GM23338 (cell line): ENCODE measurements around the gene ATP2A3. TPM values are rescaled to one million over a fixed set of nuclear protein-coding genes. Genes with fewer than 3 reads are reported as not detected.

ENCODE experiments used
- ATAC-seq: fragments of 200-7000 bp; cut with Tn5 transposase; 3 replicates; pipeline ENCODE4 v1.9.1; 2020
- DNase-seq: peaks from one replicate; pipeline ENCODE4 v3.0.0-alpha.2; 2015; ENCODE audit warnings: low spot score
- H2AFZ ChIP-seq: fragments of 200-600 bp; sonication (generic); 2 replicates; pipeline ENCODE4 v1.8.0; 2016; ENCODE audit warnings: antibody characterized with exemption, mild to moderate bottlenecking, moderate library complexity
- H3F3A ChIP-seq: fragments of 200-600 bp; sonication (generic); replicated peaks from 2 replicates; pipeline ENCODE4 v1.8.0; 2017; ENCODE audit warnings: antibody characterized with exemption, mixed run types, low read depth
- H3K27ac ChIP-seq: fragments of 200-600 bp; sonication (generic); 2 replicates; pipeline ENCODE4 v1.6.1; 2016; ENCODE audit warnings: low read depth
- H3K27me3 ChIP-seq: fragments of 200-600 bp; sonication (generic); 2 replicates; pipeline ENCODE4 v1.8.0; 2016; ENCODE audit warnings: mild to moderate bottlenecking, mixed run types, moderate library complexity; ENCODE audit not compliant: insufficient read depth
- H3K36me3 ChIP-seq: fragments of 200-600 bp; sonication (generic); 2 replicates; pipeline ENCODE4 v1.8.0; 2016; ENCODE audit warnings: mild to moderate bottlenecking; ENCODE audit not compliant: insufficient read depth
- H3K4me1 ChIP-seq: fragments of 200-600 bp; sonication (generic); 2 replicates; pipeline ENCODE4 v1.8.0; 2016; ENCODE audit warnings: mild to moderate bottlenecking, moderate library complexity; ENCODE audit not compliant: insufficient read depth
- H3K4me2 ChIP-seq: fragments of 200-600 bp; sonication (generic); 2 replicates; pipeline ENCODE4 v1.7.1; 2017; ENCODE audit warnings: mixed run types
- H3K4me3 ChIP-seq: fragments of 200-600 bp; sonication (generic); 2 replicates; pipeline ENCODE4 v1.6.1; 2016; ENCODE audit warnings: mixed run types
- H3K79me2 ChIP-seq: fragments of 200-600 bp; sonication (generic); replicated peaks from 2 replicates; pipeline ENCODE4 v1.8.0; 2017; ENCODE audit warnings: mild to moderate bottlenecking; ENCODE audit not compliant: insufficient read depth
- H3K9me2 ChIP-seq: fragments of 200-600 bp; sonication (generic); 2 replicates; pipeline ENCODE4 v1.8.0; 2017; ENCODE audit not compliant: insufficient read depth
- H4K20me1 ChIP-seq: fragments of 200-600 bp; sonication (generic); replicated peaks from 2 replicates; pipeline ENCODE4 v1.8.0; 2017; ENCODE audit warnings: mild to moderate bottlenecking; ENCODE audit not compliant: insufficient read depth
- H3K27ac Mint-ChIP-seq: 2 replicates; pipeline ENCODE4 v1.8.0; 2020; ENCODE audit warnings: inconsistent platforms, mild to moderate bottlenecking, moderate library complexity, mixed read lengths
- H3K27me3 Mint-ChIP-seq: 3 replicates; pipeline ENCODE4 v1.8.0; 2022; ENCODE audit warnings: low read depth, mild to moderate bottlenecking, moderate library complexity, mixed read lengths, inconsistent platforms; ENCODE audit not compliant: insufficient read depth, poor library complexity
- H3K36me3 Mint-ChIP-seq: 3 replicates; pipeline ENCODE4 v1.8.0; 2021; ENCODE audit warnings: low read depth, mild to moderate bottlenecking, inconsistent platforms, moderate library complexity, mixed read lengths
- H3K4me1 Mint-ChIP-seq: 3 replicates; pipeline ENCODE4 v1.8.0; 2020; ENCODE audit warnings: mild to moderate bottlenecking, inconsistent platforms, mixed read lengths
- H3K4me3 Mint-ChIP-seq: 3 replicates; pipeline ENCODE4 v1.8.0; 2021; ENCODE audit warnings: moderate library complexity, mild to moderate bottlenecking, inconsistent platforms, mixed read lengths
- H3K9me3 Mint-ChIP-seq: 3 replicates; pipeline ENCODE4 v1.8.0; 2020; ENCODE audit warnings: moderate library complexity, mild to moderate bottlenecking, inconsistent platforms, mixed read lengths
- CREB1 ChIP-seq: fragments of 250-450 bp; sonication (Bioruptor Pico); IDR thresholded peaks from 2 replicates; pipeline ENCODE4 v1.5.0; 2020; ENCODE audit warnings: low read depth, mild to moderate bottlenecking, moderate library complexity
- CTCF ChIP-seq, 2 experiments: fragments of 200-600 bp in 1 of 2; sonication (generic) in 1 of 2; conservative IDR thresholded peaks; 2 replicates each; pipeline versions ENCODE4 v1.5.1 to v1.6.1; 2016 to 2017; ENCODE audit warnings: antibody characterized with exemption in 2 of 2, low read depth in 2 of 2, mild to moderate bottlenecking in 2 of 2, moderate library complexity in 1 of 2
- EZH2 ChIP-seq: fragments of 200-600 bp; sonication (generic); IDR thresholded peaks from one replicate; pipeline ENCODE4 v1.8.0; 2017; ENCODE audit warnings: antibody characterized with exemption, mild to moderate bottlenecking, low read depth; ENCODE audit not compliant: unreplicated experiment
- EZH2phosphoT487 ChIP-seq: fragments of 200-600 bp; sonication (generic); IDR thresholded peaks from one replicate; pipeline ENCODE4 v1.8.1; 2018; ENCODE audit warnings: antibody characterized with exemption; ENCODE audit not compliant: unreplicated experiment
- JUNB ChIP-seq: IDR thresholded peaks from one replicate; pipeline ENCODE4 v1.6.1; 2016; ENCODE audit warnings: antibody characterized with exemption; ENCODE audit not compliant: unreplicated experiment
- NANOG ChIP-seq: IDR thresholded peaks from 2 replicates; pipeline ENCODE4 v1.6.1; 2016; ENCODE audit warnings: antibody characterized with exemption, borderline replicate concordance
- POLR2AphosphoS5 ChIP-seq: IDR thresholded peaks from 2 replicates; pipeline ENCODE4 v1.6.1; 2016; ENCODE audit warnings: antibody characterized with exemption, low read depth
- REST ChIP-seq: IDR thresholded peaks from one replicate; pipeline ENCODE4 v1.6.1; 2018; ENCODE audit warnings: antibody characterized with exemption; ENCODE audit not compliant: unreplicated experiment
- STAT1 ChIP-seq: IDR thresholded peaks from one replicate; pipeline ENCODE4 v1.6.1; 2016; ENCODE audit warnings: antibody characterized with exemption; ENCODE audit not compliant: unreplicated experiment
- ZNF114 ChIP-seq: fragments of 250-450 bp; sonication (Bioruptor Pico); IDR thresholded peaks from 2 replicates; pipeline ENCODE4 v1.5.0; 2020; ENCODE audit warnings: mild to moderate bottlenecking, moderate library complexity
- ZNF331 ChIP-seq: fragments of 250-450 bp; sonication (Bioruptor Pico); IDR thresholded peaks from 2 replicates; pipeline ENCODE4 v1.5.0; 2020; ENCODE audit warnings: low read depth, mild to moderate bottlenecking, moderate library complexity
- ZNF462 ChIP-seq: fragments of 250-450 bp; sonication (Bioruptor Pico); IDR thresholded peaks from 2 replicates; pipeline ENCODE4 v1.5.0; 2020; ENCODE audit warnings: mild to moderate bottlenecking, moderate library complexity
- polyA plus RNA-seq: library from polyadenylated mRNA; unstranded; fragments of >200 nt; fragmentation: Nextera tagmentation; extraction: Ambion mirVana; gene quantifications from 2 replicates; pipeline ENCODE4 v1.2.1, GENCODE V29; 2016
- total RNA-seq: library from RNA; depleted of rRNA; stranded (reverse); fragments of >200 nt; shearing (Covaris generic); gene quantifications from 2 replicates; pipeline ENCODE4 v1.2.3, GENCODE V29; 2014
- TF ChIP-seq, protein P1 (sequence below): IDR thresholded peaks from 2 replicates; pipeline ENCODE4 v1.6.1; 2016; ENCODE audit warnings: antibody characterized with exemption

ATP2A3 gene
- total and polyA plus RNA-seq, 2 experiments from 2014 or later = 9.6 to 35.2 TPM

DNA sequence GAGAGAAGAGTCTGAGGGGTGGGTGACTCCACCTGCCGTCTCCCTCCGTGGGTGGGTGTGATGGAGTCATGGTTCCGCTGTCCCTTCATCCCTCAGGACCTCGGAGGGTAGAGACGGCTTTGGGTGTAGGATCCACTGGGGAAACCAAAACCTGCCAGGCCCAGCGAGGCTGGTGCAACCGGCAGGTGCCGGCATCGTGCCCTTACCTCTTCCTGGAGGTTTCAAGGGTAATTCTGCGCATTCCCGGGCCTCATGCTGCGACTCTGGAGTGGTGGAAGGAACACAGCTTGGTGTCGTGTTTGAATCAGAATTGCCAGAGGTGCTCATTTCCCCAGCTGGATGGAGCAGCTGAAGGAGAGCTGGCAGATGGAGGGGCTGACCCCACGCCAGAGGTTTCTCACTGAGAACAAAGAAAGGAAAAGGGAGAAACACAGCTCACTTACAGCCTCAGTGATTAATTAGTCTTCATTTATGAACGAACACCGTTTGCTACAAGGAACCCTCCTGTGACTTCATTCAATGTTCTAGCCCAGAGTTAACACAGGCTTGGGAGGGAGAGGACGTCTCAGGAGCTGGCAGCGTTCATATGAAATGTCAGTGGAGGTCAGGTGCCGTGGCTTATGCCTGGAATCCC lies 16.3 kb upstream of the ATP2A3 start:
- Histone ChIP-seq H3K4me2 (0 out of 2 replicates have a peak overlapping the region, but pooled peaks have one; percentile 39), H3K4me1 (peaks cover 22% of the 10 kb centered on the region), H3K27me3 (no peaks in the 10 kb centered on the region), H3K4me3 (no peak overlapping the region), H4K20me1 (no peaks in the 10 kb centered on the region; the same call in 1 of the 2 replicates), H3K36me3 (no peaks in the 10 kb centered on the region), H2AFZ (peak overlapping the region; percentile 56; the same call in 1 of the 2 replicates), H3K27ac (no peak overlapping the region), H3K9me2 (no peaks in the 10 kb centered on the region), H3K79me2 (no peaks in the 10 kb centered on the region), H3F3A (0 out of 2 replicates have a peak, but pooled peaks cover 3% of the 10 kb centered on the region)
- Mint-ChIP-seq H3K4me3 (no peak overlapping the region; the same call in 2 of the 3 replicates), H3K27ac (no peak overlapping the region), H3K9me3 (no peaks in the 10 kb centered on the region), H3K4me1 (peaks cover 32% of the 10 kb centered on the region), H3K36me3 (no peaks in the 10 kb centered on the region), H3K27me3 (peaks cover 18% of the 10 kb centered on the region)
- TF ChIP-seq ZNF462 (no peak), ZNF114 (CRISPR knock-in tag) (no peak), STAT1 (no peak), ZNF331 (no peak), NANOG (no peak), JUNB (no peak), CTCF (conservative IDR thresholded peaks at IDR 0.05; ENCODE audit: low read depth in 2 of 2) (no peak), REST (no peak), CREB1 (CRISPR knock-in tag) (no peak), EZH2phosphoT487 (no peak), POLR2AphosphoS5 (no peak), EZH2 (no peak)
- TF ChIP-seq, protein P1, sequence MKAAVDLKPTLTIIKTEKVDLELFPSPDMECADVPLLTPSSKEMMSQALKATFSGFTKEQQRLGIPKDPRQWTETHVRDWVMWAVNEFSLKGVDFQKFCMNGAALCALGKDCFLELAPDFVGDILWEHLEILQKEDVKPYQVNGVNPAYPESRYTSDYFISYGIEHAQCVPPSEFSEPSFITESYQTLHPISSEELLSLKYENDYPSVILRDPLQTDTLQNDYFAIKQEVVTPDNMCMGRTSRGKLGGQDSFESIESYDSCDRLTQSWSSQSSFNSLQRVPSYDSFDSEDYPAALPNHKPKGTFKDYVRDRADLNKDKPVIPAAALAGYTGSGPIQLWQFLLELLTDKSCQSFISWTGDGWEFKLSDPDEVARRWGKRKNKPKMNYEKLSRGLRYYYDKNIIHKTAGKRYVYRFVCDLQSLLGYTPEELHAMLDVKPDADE = no peak
- ATAC-seq (no peak), DNase-seq (no peak)
